Body of pancreas (tissue), 4 donors: ENCODE results near the gene DCDC2B. TPM values are rescaled to one million over a fixed set of nuclear protein-coding genes. Genes with fewer than 3 reads are reported as not detected.

Experiments used
- ATAC-seq: fragments of 150-250 bp; one replicate; pipeline ENCODE4 v1.9.1; 2016
- DNase-seq, 4 donors: peaks; one replicate each; pipeline ENCODE4 v3.0.0-alpha.2; 2019
- H3K27ac ChIP-seq, 4 donors: fragments of 200-600 bp; sonication (generic); 1 replicate in 3 of 4; 2 replicates in 1 of 4; pipeline versions ENCODE4 v1.5.1 to v1.6.1; 2016 to 2019; ENCODE audit warnings: mild to moderate bottlenecking in 1 of 4, mixed read lengths in 1 of 4, moderate library complexity in 1 of 4
- H3K27me3 ChIP-seq, 2 donors: fragments of 200-600 bp; sonication (generic); one replicate each; pipeline ENCODE4 v1.6.0; 2016; ENCODE audit warnings: mild to moderate bottlenecking in 1 of 2
- H3K36me3 ChIP-seq, 2 donors: fragments of 200-600 bp; sonication (generic); replicated peaks in 1 of 2; 2 replicates each; pipeline ENCODE4 v1.5.1; 2016; ENCODE audit warnings: low read depth in 2 of 2; ENCODE audit not compliant: insufficient read depth in 1 of 2
- H3K4me1 ChIP-seq: fragments of 200-600 bp; sonication (generic); one replicate; pipeline ENCODE4 v1.6.0; 2016
- H3K4me3 ChIP-seq, 2 donors: fragments of 200-600 bp; sonication (generic); 1 replicate in 1 of 2; 2 replicates in 1 of 2; pipeline ENCODE4 v1.5.1; 2016 to 2019
- H3K9me3 ChIP-seq, 3 donors: fragments of 200-600 bp; sonication (generic); 1 replicate in 2 of 3; 2 replicates in 1 of 3; pipeline ENCODE4 v1.5.1; 2016
- CTCF ChIP-seq, 7 experiments: fragments of 450-650 bp in 4 of 7; fragments of 200-600 bp in 3 of 7; sonication (generic) in 3 of 7; IDR thresholded peaks; one replicate each; pipeline ENCODE4 v1.5.1; 2016 to 2019; ENCODE audit warnings: antibody characterized with exemption in 7 of 7
- POLR2A ChIP-seq, 3 donors: fragments of 450-650 bp; IDR thresholded peaks; one replicate each; pipeline ENCODE4 v1.6.1; 2016; ENCODE audit warnings: antibody characterized with exemption in 3 of 3, mild to moderate bottlenecking in 2 of 3
- WGBS, 2 donors: methylation state at CpG; one replicate each; pipeline ENCODE4 v1.1.5; 2017; 5-methylcytosine and 5-hydroxymethylcytosine counted together
- intact Hi-C: fragments of 100-400 bp; cut with DNase I; formaldehyde crosslinking; loops from one replicate; pipeline ENCODE4 v1.15.1; 2023
- total RNA-seq, 2 donors: library from RNA; depleted of rRNA; stranded (reverse); fragments of >200 nt; gene quantifications; one replicate each; pipeline ENCODE4 v1.1.0, GENCODE V29; 2016

The DCDC2B gene
- total RNA-seq, 2 donors from 2014 or later, result not detected

DNA sequence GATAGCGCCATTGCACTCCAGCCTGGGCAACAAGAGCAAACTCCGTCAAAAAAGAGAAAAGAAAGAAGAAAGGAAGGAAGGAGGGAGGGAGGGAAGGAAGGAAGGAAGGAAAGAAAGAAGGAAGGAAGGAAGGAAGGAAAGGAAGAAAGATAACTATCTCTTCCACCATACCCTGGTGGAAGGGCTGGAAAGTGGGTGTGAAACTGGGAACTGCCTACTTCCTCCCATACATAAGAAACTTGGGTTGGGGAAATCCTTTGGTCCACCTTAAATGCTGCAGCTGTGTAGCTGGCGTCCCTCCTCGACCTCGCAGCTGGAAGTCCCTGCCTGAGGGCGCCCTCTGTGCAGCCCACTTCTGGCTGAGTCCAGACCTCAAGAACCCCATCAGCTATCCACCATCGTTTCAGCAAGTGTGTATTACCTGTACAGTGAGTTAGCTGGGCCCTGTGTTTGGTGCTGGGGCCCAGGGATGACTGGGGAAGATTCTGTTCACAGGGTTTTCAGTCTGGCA is 33.5 kb downstream of the DCDC2B start:
- WGBS, 2 donors, result 36 to 37% methylated on average over 7 of the region's 7 CpGs
- intact Hi-C loops, result no loop called here
- peak in 2 of 4 donors; percentile 30 to 37 for DNase-seq
- Histone ChIP-seq H3K4me1 (peaks cover 39% of the 10 kb centered on the region), H3K4me3 (no peak overlapping the region), H3K36me3 (no peaks in the 10 kb centered on the region), H3K27ac (no peak overlapping the region), H3K9me3 (no peaks in the 10 kb centered on the region), H3K27me3 (no peaks in the 10 kb centered on the region)
- TF ChIP-seq POLR2A (IDR thresholded peaks at IDR 0.05) (no peak), CTCF (IDR thresholded peaks at IDR 0.05) (no peak)
- ATAC-seq, result no peak

DNA sequence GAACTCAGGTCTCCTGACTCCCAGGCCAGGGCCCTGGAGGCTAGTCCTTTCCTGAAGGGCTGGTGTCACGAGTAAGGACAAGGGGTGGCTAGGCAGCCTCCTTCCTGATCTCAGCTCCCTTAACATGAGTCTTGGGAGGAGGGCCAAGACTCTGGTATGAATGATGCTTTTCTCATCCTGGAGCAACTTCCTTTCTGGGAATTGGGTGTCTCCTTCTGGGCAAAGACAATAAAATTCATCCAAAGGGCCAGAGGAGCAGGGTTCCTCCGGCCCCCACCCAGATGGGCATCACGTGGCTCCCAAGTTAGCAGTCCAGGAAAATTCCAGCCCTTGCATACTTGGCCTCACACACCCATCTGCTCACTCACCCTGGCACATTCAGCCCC is 38.0 kb downstream of the DCDC2B start, which contains the start of gene FAM167B:
Gene FAM167B (plus strand): TSS at position 335 of the 386 bp plus-strand sequence. CDS start 200 bp downstream, outside the sequence.
- H3K9me3 ChIP-seq, result no peaks in the 10 kb centered on the region
- peak within 1 kb of the TSS in 3 of 4 donors; percentile 26 to 42 (median 34) for H3K27ac ChIP-seq
- DNase-seq (no peak), ATAC-seq (peak; percentile 23)
- WGBS, 2 donors, result 67 to 86% methylated on average over 2 to 3 of the region's 3 CpGs
- H3K27me3 ChIP-seq, result no peaks in the 10 kb centered on the region
- peaks cover 37% of the 10 kb centered on the region for H3K4me1 ChIP-seq
- intact Hi-C loops, result no loop called here
- TF ChIP-seq POLR2A (IDR thresholded peaks at IDR 0.05) (no peak), CTCF (IDR thresholded peaks at IDR 0.05) (no peak)
- H3K36me3 ChIP-seq, result no peaks in the 10 kb centered on the region
- no peak within 1 kb of the TSS for H3K4me3 ChIP-seq

DNA sequence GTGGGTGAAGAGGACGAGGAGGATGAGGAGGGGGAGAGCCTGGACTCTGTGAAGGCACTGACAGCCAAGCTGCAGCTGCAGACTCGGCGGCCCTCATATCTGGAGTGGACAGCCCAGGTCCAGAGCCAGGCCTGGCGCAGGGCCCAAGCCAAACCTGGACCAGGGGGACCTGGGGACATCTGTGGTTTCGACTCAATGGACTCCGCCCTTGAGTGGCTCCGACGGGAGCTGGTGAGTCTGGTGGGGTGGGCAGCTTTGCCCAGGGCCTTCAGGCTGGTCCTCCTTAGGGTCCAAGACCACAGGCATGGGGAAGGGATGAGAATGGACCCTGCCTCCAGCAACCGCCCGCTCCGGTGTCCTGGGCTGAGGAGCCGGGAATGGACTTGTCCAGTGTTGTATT is 38.6 kb downstream of the DCDC2B start:
- DNase-seq (peak in 1 of 4 donors; percentile 19), ATAC-seq (no peak)
- H3K36me3 ChIP-seq, result no peaks in the 10 kb centered on the region
- no peaks in the 10 kb centered on the region for H3K27me3 ChIP-seq
- no peak overlapping the region for H3K4me3 ChIP-seq
- TF ChIP-seq POLR2A (IDR thresholded peaks at IDR 0.05), result no peak
- H3K27ac ChIP-seq, result peak overlapping the region in 2 of 4 donors; percentile 34 to 42
- peaks cover 31% of the 10 kb centered on the region for H3K4me1 ChIP-seq
- intact Hi-C loops, result no loop called here
- H3K9me3 ChIP-seq, result no peaks in the 10 kb centered on the region
- WGBS, 2 donors, result 66 to 82% methylated on average over 6 to 9 of the region's 12 CpGs

GRCh38 chr1:32247983-32248889 is 39.3 kb downstream of the DCDC2B start:
- H3K4me1 ChIP-seq, result peaks cover 28% of the 10 kb centered on the region
- peak; percentile 87 to 94 (median 90) for DNase-seq
- H3K4me3 ChIP-seq, result no peak overlapping the region
- H3K27me3 ChIP-seq, result no peaks in the 10 kb centered on the region
- intact Hi-C loops, result no loop called here
- peak overlapping the region in 3 of 4 donors; percentile 26 to 42 (median 34) for H3K27ac ChIP-seq
- TF ChIP-seq POLR2A (IDR thresholded peaks at IDR 0.05) (no peak), CTCF (IDR thresholded peaks at IDR 0.05) (peak; percentile 78 to 91 (median 84))
- WGBS, 2 donors, result 9 to 10% methylated on average over 10 to 31 of the region's 31 CpGs
- no peaks in the 10 kb centered on the region for H3K36me3 ChIP-seq
- peak; percentile 80 for ATAC-seq
- no peaks in the 10 kb centered on the region for H3K9me3 ChIP-seq

DNA sequence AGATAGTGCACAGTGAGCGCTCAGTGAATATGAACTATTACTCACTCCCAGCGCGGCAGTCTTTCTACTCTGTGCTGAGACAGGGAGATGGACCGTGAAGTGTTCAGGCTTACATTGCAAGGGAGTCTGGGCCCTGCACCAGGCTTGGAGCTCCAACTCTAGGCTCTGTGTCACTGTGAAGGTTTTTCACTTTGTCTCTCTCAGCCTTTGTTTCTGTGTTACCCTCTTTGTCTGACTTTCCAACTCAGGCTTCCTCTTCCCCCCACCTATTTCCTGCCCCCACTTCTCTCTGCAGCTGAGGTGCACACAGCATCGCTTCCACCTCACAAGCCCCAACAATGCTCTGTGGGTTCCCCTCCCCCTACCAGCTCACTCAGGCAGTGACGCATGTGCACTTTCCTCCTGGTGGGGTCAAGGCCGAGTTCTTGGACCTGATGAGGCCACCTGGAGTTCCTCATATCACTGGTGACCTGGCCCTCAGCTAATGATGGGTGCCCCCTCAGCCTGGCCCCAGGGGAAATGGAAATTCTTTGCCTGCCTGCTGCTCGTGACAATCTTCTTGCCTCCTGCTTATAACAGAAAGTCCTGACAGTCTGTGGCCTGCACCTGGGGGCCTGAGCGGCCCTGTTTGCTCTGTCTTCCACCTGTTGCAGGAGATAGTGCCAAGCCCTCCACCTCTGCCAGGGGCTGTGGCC is 41.1 kb downstream of the DCDC2B start:
- peak; percentile 31 for ATAC-seq
- H3K4me1 ChIP-seq, result peaks cover 28% of the 10 kb centered on the region
- peak overlapping the region in 2 of 4 donors; percentile 44 to 72 for H3K27ac ChIP-seq
- 45 to 61% methylated on average over 7 to 9 of the region's 9 CpGs for WGBS, 2 donors
- H3K4me3 ChIP-seq, result no peak overlapping the region
- intact Hi-C loops, result no loop called here
- no peaks in the 10 kb centered on the region for H3K27me3 ChIP-seq
- TF ChIP-seq CTCF (IDR thresholded peaks at IDR 0.05) (no peak), POLR2A (IDR thresholded peaks at IDR 0.05) (peak in 1 of 3 donors; percentile 16)
- DNase-seq, result peak in 3 of 4 donors; percentile 30 to 50 (median 36)
- H3K36me3 ChIP-seq, result no peaks in the 10 kb centered on the region
- no peaks in the 10 kb centered on the region for H3K9me3 ChIP-seq
